ENCODE measurements around the gene OTOF.
"Not testable (repeated sequence)": the region's sequence is repeated elsewhere in the genome, so short reads cannot be mapped to it uniquely, and the experiment has no call there.

OTOF gene

DNA sequence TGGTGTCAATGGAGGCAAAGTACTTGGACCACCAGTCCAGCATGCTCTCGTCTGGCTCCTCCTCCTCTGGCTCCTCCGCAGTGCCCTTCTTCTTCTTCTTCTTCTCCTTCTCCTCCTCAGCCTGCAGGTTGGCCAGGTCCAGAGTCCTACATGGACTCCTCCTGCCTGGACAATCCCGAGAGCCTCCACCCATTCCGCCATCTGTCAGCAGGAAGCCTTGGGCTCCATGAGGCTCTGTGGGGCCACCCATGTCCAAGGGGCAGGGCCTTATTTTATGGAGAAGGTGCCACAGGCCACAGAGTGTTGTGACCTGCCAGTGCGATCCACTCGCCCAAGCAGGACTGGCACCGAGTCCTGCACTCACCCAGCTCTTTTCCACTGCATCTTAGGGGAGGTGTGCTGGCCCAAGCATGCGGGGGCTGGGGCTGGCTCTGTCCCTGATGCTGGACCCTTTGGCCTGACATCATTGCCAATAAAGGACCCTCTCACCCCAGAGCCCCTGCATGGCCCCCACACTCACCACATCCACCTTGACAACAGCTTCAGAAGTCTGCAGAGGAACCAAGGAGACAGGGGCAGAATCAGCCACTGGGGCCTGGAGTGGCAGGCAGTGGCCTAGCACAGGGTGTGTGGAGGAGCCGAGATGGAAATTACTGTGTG, 7.2 kb downstream of the OTOF start:
- H3K9me3 ChIP-seq (replicated peaks; ENCODE audit: low read length) = no peaks in the 10 kb centered on the region
- no peak overlapping the region for H3K9ac ChIP-seq (ENCODE audit: low read depth, low read length)
- H3K4me2 ChIP-seq (ENCODE audit: low read length) = no peak overlapping the region
- H3K36me3 ChIP-seq (ENCODE audit: insufficient read depth, low read length) = no peaks in the 10 kb centered on the region
- H3K27me3 ChIP-seq (ENCODE audit: control insufficient read depth, insufficient read depth, low read length) = no peaks in the 10 kb centered on the region
- H3K4me3 ChIP-seq (ENCODE audit: low read length) = no peak overlapping the region
- no peaks in the 10 kb centered on the region for H3K4me1 ChIP-seq (ENCODE audit: control insufficient read depth, insufficient read depth, low read length)

- Histone ChIP-seq H3K27me3 (ENCODE audit: control insufficient read depth, insufficient read depth, low read length) (no peaks in the 10 kb centered on the region), H3K36me3 (ENCODE audit: insufficient read depth, low read length) (no peaks in the 10 kb centered on the region), H3K4me1 (ENCODE audit: control insufficient read depth, insufficient read depth, low read length) (no peaks in the 10 kb centered on the region), H3K4me2 (ENCODE audit: low read length) (no peak overlapping the region), H3K9me3 (replicated peaks; ENCODE audit: low read length) (no peaks in the 10 kb centered on the region), H3K9ac (ENCODE audit: low read depth, low read length) (no peak overlapping the region), H3K4me3 (ENCODE audit: low read length) (no peak overlapping the region)
These were observed 8.0 kb downstream of the OTOF start for GRCh38 chr2:26469955-26470354.

GRCh38 chr2:26469092-26469710, 8.7 kb downstream of the OTOF start:
- H3K4me3 ChIP-seq (ENCODE audit: low read length) = no peak overlapping the region
- H3K36me3 ChIP-seq (ENCODE audit: insufficient read depth, low read length) = no peaks in the 10 kb centered on the region
- H3K4me1 ChIP-seq (ENCODE audit: control insufficient read depth, insufficient read depth, low read length) = no peaks in the 10 kb centered on the region

DNA sequence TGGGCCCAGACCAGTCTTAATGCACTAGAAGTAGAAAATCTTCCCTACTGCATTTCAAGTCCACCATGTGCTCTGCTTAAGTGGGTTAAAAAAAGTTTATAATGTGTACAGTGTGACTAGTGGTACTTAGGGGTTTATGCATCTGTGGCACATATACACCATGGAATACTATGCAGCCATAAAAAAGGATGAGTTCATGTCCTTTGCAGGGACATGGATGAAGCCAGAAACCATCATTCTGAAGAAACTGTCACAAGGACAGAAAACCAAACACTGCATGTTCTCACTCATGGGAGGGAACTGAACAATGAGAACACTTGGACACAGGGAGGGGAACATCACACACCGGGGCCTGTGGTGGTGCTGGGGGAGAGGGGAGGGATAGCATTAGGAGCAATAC, 9.4 kb downstream of the OTOF start:
- H3K9ac ChIP-seq (ENCODE audit: low read depth, low read length) = not testable (repeated sequence)

More at GRCh38 chr2:26469092-26469710, 8.7 kb downstream of the OTOF start:
- Histone ChIP-seq H3K9me3 (replicated peaks; ENCODE audit: low read length) (no peaks in the 10 kb centered on the region), H3K27me3 (ENCODE audit: control insufficient read depth, insufficient read depth, low read length) (no peaks in the 10 kb centered on the region), H3K9ac (ENCODE audit: low read depth, low read length) (no peak overlapping the region), H3K4me2 (ENCODE audit: low read length) (no peak overlapping the region)

GRCh38 chr2:26466662-26467310, 11.1 kb downstream of the OTOF start:
- H3K4me1 ChIP-seq (ENCODE audit: control insufficient read depth, insufficient read depth, low read length) = no peaks in the 10 kb centered on the region
- no peak overlapping the region for H3K4me3 ChIP-seq (ENCODE audit: low read length)
- H3K27me3 ChIP-seq (ENCODE audit: control insufficient read depth, insufficient read depth, low read length) = no peaks in the 10 kb centered on the region
- H3K9ac ChIP-seq (ENCODE audit: low read depth, low read length) = no peak overlapping the region
- H3K4me2 ChIP-seq (ENCODE audit: low read length) = no peak overlapping the region
- no peaks in the 10 kb centered on the region for H3K9me3 ChIP-seq (replicated peaks; ENCODE audit: low read length)
- H3K36me3 ChIP-seq (ENCODE audit: insufficient read depth, low read length) = no peaks in the 10 kb centered on the region

More for the DNA sequence above, 9.4 kb downstream of the OTOF start:
- H3K4me1 ChIP-seq (ENCODE audit: control insufficient read depth, insufficient read depth, low read length); H3K27me3 ChIP-seq (ENCODE audit: control insufficient read depth, insufficient read depth, low read length); H3K4me3 ChIP-seq (ENCODE audit: low read length); H3K9me3 ChIP-seq (replicated peaks; ENCODE audit: low read length); H3K36me3 ChIP-seq (ENCODE audit: insufficient read depth, low read length); H3K4me2 ChIP-seq (ENCODE audit: low read length): not testable (repeated sequence)

DNA sequence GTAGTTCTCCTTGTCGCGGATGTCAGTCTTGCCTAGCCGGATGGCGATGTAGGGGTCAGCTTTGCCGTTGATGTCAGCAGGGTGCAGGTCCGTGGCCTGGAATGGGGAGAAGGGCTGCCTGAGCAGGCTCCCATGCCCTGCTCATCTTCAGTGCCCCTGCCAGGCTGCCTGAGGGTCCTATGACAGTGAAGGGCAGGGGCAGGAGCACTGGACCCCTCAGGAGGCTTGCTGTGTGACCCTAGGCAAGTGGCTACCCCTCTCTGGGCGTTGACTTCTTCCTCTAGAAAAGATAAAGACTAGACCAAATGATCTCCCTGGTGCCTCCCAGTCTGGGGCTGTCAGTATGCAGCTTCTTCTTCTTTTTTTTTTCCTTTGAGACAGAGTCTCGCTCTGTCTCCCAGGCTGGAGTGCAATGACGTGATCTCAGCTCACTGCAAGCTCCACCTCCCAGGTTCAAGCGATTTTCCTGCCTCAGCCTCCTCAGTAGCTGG, 11.9 kb downstream of the OTOF start:
- no peak overlapping the region for H3K4me2 ChIP-seq (ENCODE audit: low read length)
- no peaks in the 10 kb centered on the region for H3K9me3 ChIP-seq (replicated peaks; ENCODE audit: low read length)
- H3K27me3 ChIP-seq (ENCODE audit: control insufficient read depth, insufficient read depth, low read length) = no peaks in the 10 kb centered on the region
- no peak overlapping the region for H3K4me3 ChIP-seq (ENCODE audit: low read length)
- no peaks in the 10 kb centered on the region for H3K4me1 ChIP-seq (ENCODE audit: control insufficient read depth, insufficient read depth, low read length)
- no peak overlapping the region for H3K9ac ChIP-seq (ENCODE audit: low read depth, low read length)
- H3K36me3 ChIP-seq (ENCODE audit: insufficient read depth, low read length) = no peaks in the 10 kb centered on the region

- no peak overlapping the region for H3K9ac ChIP-seq (ENCODE audit: low read depth, low read length)
- H3K27me3 ChIP-seq (ENCODE audit: control insufficient read depth, insufficient read depth, low read length) = no peaks in the 10 kb centered on the region
- no peaks in the 10 kb centered on the region for H3K4me1 ChIP-seq (ENCODE audit: control insufficient read depth, insufficient read depth, low read length)
- H3K9me3 ChIP-seq (replicated peaks; ENCODE audit: low read length) = no peaks in the 10 kb centered on the region
- no peak overlapping the region for H3K4me3 ChIP-seq (ENCODE audit: low read length)
- H3K4me2 ChIP-seq (ENCODE audit: low read length) = no peak overlapping the region
- no peaks in the 10 kb centered on the region for H3K36me3 ChIP-seq (ENCODE audit: insufficient read depth, low read length)
These were observed 12.5 kb downstream of the OTOF start for GRCh38 chr2:26465266-26465925.

- H3K9ac ChIP-seq (ENCODE audit: low read depth, low read length) = no peak overlapping the region
- no peak overlapping the region for H3K4me3 ChIP-seq (ENCODE audit: low read length)
- no peak overlapping the region for H3K4me2 ChIP-seq (ENCODE audit: low read length)
- no peaks in the 10 kb centered on the region for H3K4me1 ChIP-seq (ENCODE audit: control insufficient read depth, insufficient read depth, low read length)
- H3K36me3 ChIP-seq (ENCODE audit: insufficient read depth, low read length) = no peaks in the 10 kb centered on the region
- H3K27me3 ChIP-seq (ENCODE audit: control insufficient read depth, insufficient read depth, low read length) = peaks cover 3% of the 10 kb centered on the region
- H3K9me3 ChIP-seq (replicated peaks; ENCODE audit: low read length) = no peaks in the 10 kb centered on the region
These were observed 13.3 kb downstream of the OTOF start for GRCh38 chr2:26464390-26465265.

DNA sequence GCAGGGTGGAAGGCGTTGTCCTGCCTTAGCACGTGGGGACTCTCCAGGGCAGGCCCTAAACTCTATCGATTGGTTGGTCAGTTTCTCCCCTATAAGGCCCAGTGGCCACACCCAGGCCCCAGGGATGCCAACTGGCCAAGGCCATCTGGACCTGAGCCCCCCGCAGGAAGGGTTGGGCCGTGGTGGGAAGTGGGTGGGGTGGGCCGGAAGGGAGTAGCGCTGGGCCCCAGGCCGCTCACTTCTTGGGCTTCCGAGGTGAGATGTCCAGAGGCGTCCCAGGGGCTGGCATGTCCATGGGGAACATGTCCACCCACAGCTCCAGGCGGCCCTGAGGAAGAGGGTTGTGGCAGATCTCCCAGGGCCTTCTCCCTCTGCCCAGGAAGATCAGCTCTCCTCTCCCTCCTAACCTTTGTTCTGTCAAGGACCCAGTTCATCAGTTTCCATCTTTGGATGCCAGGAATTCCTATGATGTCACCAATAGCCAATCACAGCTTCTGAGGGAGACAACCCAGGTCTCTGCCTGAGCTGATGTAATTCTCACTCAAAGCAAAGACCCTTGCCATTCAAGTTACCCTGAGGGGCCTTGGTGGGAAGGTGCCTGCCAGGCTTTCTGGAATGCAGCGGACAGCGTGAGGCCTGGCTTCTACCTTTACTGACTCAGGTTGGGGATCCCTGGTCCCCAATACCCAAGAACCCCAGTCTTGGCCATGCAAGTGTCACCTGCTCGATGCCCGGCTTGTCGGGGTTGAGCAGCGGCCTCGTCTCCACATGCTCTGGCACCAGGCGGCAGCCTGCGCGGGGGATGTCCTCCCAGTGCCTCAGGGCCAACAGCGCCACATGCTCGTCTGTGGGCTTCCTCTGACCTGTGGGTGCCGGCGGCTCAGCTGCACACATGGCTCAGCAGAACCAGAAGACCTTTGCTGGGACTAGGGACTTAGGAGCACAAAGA, 14.4 kb downstream of the OTOF start:
- Histone ChIP-seq H3K36me3 (ENCODE audit: insufficient read depth, low read length) (no peaks in the 10 kb centered on the region), H3K9ac (ENCODE audit: low read depth, low read length) (no peak overlapping the region), H3K4me2 (ENCODE audit: low read length) (no peak overlapping the region), H3K4me1 (ENCODE audit: control insufficient read depth, insufficient read depth, low read length) (no peaks in the 10 kb centered on the region), H3K9me3 (replicated peaks; ENCODE audit: low read length) (no peaks in the 10 kb centered on the region), H3K27me3 (ENCODE audit: control insufficient read depth, insufficient read depth, low read length) (peaks cover 5% of the 10 kb centered on the region), H3K4me3 (ENCODE audit: low read length) (no peak overlapping the region)

DNA sequence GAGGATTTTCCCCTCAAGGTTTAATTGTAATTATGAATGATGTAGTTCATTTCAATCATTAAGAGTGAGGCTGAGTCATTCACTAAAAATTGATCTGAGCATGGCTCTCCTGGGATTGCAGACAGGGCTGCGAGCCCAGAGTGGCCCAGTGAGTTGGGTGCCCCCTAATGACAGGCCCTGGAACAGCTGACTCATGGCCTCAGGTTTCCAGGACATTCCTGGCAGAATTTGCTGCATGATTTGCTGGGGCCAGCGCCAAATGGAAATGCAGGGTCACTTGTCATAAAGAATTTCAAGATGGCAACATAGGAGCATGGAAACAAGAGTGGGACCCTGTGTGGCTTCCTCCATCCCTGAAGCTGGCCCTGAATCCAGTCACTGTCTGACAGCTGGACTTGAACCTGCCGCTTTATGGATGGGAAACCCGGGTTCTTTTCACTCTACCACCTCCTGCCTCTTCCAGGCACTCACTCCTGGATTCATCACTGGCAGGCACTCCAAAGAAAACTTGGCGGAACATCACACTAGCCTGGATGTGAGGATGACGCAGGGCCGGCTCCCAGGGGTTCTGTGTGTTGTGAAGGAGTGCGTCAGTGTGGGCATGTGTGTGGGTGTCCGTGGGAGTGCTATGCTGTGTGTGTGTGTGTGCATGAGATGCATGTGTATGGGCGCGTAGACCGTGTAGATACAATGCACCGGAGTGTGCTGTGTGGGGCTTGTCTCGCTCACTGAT, 15.2 kb downstream of the OTOF start:
- H3K9ac ChIP-seq (ENCODE audit: low read depth, low read length) = no peak overlapping the region
- H3K4me2 ChIP-seq (ENCODE audit: low read length) = no peak overlapping the region
- H3K36me3 ChIP-seq (ENCODE audit: insufficient read depth, low read length) = no peaks in the 10 kb centered on the region
- H3K27me3 ChIP-seq (ENCODE audit: control insufficient read depth, insufficient read depth, low read length) = peaks cover 5% of the 10 kb centered on the region
- no peak overlapping the region for H3K4me3 ChIP-seq (ENCODE audit: low read length)
- no peaks in the 10 kb centered on the region for H3K9me3 ChIP-seq (replicated peaks; ENCODE audit: low read length)
- no peaks in the 10 kb centered on the region for H3K4me1 ChIP-seq (ENCODE audit: control insufficient read depth, insufficient read depth, low read length)

All from skeletal muscle satellite cell (primary cell).